Renal cortical epithelial cell (primary cell): ENCODE measurements around the gene POLD1. TPM values are rescaled to one million over a fixed set of nuclear protein-coding genes. Genes with fewer than 3 reads are reported as not detected.

Experiments
- DNase-seq: peaks from one replicate; pipeline ENCODE4 v3.0.0-alpha.2; 2011; ENCODE audit warnings: low read depth
- total RNA-seq: library from RNA; depleted of rRNA; stranded (reverse); fragments of >200 nt; gene quantifications from 2 replicates; pipeline ENCODE4 v1.2.3, GENCODE V29; 2014

The POLD1 gene
- total RNA-seq, 1 donor from 2014 or later: 23.9 TPM

DNA sequence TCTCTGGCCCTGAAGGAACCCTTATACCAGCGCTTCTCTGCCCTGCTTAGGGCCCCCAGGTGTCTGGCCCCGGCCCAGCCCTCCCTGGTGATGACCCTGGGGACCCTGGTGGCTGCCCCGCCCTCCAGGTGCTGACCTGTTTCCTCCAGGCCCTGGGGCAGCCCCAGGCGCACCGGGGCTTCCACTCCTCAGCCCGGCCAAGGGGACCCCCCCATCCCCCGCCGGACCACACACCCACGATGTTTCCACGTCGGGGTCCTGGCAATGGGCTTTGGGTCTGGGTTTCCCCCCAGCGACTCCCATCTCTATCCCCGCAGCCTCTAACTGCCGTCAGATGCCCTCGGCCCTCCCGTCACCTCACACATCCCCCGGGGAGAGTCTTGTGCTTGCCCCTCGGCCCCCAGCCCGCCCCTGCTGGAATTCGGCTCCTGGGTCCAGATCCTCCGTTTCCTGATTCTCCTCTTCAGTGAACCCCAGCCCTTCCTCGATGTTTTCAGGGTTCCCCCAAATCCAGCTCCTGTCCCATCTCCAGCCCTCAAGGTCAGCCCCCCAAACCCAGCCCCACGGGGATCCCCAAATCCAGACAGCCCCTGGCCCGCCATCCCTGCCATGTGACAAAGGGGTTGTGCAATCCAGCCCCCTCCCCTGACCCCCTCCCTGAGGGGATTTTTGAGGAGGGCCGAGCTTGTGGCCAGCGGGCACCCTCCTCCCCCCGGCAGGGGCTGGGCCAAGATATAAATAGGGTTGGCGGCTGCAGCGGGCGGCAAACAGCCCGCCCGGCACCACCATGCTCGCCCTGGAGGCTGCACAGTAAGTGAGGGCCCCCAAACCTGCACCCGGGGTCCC, 34.3 kb downstream of the POLD1 start, which contains the start of gene SPIB:
SPIB (plus strand) TSS at position 763 of the 846 bp plus-strand sequence; CDS start at position 788, 25 bp downstream.
- DNase-seq: no peak

DNA sequence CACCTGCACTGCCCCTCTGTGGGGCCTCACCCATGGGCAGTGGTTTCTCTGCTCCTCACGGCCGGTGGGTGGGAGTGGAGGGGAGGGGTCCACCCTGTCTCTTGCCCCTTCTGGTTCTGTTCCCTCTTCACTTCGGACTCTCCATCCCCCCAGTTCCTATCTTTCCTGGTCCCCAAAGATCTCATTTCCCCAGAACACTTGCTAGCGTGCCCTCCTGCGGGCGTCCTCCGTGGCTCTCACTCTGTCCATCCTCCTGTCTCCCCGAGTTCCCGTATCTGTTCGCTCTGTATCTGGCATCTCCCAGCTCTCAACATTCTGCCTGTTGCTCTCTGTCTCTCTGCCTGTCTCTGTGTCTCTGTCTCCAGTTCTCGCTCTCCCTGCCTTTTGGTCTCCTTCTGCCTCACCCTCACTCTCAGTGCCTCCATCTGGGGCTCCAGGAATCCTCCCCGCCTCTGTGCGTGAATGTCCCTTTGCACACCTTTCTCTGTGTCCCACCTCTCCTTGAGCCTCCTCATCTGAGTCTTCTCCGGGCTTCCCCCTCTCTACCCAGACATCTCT, 35.0 kb downstream of the POLD1 start:
- DNase-seq: no peak

DNA sequence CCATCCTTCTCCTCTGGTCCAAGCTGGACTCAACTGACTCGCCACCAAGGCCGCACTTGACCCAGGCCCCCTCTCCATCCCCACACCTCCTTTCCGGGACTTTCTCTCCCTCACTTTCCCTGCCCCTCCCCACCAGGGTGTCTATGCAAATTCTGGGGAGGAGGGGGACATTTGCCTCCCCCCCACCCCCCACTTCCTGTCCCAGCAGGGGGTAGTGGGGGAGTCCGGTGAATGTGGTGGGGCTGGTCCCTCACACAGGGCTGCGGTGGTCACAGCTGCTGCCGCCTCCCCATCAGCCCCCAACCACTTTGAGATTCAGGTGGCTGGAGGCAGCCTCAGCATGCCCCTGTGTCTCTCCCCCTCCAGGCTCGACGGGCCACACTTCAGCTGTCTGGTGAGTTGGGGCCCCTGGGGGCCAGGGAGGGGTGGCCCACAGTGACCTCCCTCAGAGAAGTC, 35.5 kb downstream of the POLD1 start:
- no peak for DNase-seq

DNA sequence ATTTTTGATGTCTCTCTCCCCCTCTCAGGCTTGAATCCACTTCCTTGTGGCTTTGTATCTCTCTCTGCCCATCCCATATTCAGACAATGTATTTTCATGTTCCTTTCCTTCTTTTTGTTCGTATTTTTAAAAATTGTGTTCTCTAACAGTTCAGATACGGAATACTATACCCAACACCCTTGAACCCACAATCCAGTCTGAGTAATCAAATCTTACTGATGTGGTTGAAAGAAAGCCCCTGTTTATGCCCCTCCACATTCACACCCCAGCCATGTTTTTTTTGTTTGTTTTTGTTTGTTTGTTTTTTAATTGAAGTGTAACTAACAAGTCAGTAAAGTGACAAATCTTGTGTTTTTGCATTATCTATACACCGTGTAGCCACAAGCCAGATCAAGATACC, 36.0 kb downstream of the POLD1 start:
- no peak for DNase-seq

DNA sequence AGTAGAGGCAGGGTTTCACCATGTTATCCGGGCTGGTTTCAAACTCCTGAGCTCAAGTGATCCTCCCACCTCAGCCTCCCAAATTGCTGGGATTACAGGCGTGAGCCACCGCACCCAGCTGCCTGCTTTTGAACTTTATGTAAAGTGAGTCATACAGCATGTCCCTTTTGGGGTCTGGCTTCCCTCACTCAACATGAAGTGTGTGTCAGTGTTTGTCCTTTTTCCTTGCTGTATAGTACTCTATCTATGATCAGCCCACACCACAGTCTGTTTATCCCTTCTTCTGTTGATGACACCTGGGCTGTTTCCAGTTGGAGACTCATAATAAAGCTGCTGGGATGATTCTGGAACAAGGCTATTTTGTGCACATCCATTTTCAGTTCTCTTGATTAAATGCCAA, 36.7 kb downstream of the POLD1 start:
- DNase-seq: no peak

DNA sequence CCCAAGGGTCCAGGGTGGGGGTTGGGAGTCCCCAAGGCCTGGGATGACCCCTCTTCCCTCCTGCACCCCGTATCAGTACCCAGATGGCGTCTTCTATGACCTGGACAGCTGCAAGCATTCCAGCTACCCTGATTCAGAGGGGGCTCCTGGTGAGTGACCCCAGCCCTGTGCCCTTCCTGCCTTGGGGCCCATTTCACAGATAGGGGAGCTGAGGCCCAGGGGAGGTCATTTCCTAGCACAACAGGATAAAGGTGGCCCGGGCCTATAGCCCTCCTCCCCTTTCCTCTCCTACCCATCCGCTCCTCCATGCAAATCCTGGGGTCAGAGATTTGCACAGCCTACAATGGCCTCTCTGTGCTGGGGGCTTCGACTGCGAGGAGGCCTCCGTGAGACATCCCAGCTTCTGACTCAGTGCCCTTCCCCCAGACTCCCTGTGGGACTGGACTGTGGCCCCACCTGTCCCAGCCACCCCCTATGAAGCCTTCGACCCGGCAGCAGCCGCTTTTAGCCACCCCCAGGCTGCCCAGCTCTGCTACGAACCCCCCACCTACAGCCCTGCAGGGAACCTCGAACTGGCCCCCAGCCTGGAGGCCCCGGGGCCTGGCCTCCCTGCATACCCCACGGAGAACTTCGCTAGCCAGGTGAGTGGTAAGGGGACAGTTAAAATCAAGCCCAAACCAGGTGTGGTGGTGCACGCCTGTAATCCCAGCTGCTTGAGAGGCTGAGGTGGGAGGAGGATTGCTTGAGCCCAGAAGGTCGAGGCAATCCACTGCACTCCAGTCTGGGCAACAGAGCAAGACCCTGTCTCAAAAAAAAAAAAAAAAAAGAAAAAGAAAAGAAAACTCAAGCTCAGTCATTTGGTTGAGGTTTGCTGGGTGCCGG, 38.5 kb downstream of the POLD1 start:
- DNase-seq: no peak

DNA sequence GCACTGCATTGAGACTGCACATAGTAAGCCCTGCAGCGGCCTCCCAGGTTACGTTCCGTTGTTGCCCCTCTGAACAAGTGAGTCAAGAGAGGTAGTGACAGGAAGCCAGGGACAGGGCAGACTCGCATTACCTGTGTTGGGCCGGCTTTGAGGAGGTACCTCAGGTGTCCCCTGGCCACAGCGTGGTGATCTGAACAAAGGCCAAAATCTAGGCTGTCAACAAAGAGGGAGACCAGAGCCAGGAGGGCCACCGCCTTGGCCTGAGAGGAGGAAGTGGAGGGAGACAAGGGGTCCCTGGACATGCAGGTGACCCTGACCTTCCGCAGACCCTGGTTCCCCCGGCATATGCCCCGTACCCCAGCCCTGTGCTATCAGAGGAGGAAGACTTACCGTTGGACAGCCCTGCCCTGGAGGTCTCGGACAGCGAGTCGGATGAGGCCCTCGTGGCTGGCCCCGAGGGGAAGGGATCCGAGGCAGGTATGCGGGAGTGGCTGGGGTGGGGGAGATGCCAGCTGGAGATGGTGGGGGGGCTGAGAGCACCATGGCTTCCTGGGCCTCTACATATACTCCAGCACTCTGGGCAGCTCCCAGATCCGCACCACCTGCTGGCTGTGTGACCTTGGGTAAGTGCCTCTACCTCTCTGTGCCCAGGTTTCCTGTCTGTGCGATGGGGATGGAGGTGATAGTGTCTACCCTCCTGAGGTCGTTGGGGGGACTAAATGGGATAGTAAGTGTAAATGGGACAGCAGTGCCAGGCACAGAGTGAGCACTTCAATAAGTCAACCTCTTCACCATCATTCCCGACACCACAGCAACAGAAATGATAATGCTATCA, 39.3 kb downstream of the POLD1 start:
- DNase-seq: no peak

DNA sequence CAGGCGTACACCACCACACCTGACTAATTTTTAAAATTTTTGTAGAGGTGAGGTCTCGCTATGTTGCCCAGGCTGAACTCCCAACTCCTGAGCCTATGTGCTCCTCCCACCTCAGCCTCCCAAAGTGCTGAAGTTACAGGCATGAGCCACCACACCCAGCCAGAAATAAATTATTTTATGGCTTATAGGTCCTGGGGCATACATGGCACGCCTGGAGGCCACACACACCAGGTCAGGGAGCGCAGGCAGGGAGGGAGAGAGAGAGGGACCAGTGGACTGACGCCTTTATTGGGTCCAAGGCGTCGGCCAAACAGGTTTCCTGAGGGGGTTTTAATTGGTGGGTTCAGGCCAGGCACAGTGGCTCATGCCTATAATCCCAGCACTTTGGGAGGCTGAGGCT, 41.4 kb downstream of the POLD1 start:
- no peak for DNase-seq

DNA sequence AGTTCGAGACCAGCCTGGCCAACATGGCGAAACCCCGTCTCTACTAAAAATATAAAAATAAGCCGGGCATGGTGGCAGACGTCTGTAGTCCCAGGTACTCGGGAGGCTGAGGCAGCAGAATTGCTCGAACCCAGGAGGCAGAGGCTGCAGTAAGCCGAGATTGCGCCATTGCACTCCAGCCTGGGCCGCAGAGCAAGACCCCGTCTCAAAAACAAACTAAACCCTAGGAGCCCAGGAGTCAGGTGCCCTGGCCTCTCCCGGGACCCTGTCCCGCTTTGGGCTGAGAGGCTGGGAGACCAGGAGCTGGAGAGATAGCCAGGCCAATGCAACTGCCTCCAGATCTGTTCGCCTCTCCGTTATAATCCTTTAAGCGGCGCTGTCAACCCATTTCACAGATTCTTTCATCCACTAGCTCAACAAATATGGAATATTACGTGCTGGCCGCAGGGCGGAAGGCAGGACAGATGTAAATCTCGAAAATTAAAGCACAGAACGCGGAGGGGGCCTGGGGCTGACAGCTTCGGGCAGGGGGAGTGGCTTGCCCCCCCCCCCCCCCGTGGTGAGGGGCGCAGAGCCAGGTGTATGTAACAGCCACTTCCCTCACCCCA, 43.3 kb downstream of the POLD1 start:
- no peak for DNase-seq

DNA sequence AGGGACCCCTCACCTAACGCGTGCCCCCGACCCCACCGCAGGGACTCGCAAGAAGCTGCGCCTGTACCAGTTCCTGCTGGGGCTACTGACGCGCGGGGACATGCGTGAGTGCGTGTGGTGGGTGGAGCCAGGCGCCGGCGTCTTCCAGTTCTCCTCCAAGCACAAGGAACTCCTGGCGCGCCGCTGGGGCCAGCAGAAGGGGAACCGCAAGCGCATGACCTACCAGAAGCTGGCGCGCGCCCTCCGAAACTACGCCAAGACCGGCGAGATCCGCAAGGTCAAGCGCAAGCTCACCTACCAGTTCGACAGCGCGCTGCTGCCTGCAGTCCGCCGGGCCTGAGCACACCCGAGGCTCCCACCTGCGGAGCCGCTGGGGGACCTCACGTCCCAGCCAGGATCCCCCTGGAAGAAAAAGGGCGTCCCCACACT, 43.9 kb downstream of the POLD1 start:
- DNase-seq: peak; percentile 71

DNA sequence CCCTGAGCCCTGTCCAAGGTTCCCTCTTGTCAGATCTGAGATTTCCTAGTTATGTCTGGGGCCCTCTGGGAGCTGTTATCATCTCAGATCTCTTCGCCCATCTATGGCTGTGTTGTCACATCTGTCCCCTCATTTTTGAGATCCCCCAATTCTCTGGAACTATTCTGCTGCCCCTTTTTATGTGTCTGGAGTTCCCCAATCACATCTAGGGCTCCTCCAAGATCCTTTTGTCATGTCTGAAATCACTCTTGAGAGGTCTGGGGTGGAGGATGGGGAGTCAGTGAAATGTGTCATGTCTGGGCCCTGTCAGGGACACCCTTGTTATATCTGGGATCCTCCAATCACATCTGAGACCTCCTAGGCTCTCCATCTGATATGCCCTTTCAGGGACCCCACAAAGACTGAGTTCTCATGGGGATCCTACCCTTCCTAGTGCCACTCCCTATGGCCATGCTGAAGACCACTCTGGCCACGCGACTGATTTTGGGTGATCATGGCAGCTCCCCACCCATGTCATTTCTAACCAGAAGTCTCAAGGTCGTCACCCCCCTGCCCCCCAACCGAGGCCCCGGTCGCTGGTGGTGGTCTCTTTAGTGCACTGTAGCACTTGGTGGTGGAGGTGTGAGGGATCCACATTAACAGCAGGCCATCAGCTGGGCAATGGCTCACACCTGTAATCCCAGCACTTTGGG, 44.8 kb downstream of the POLD1 start:
- DNase-seq: no peak

DNA sequence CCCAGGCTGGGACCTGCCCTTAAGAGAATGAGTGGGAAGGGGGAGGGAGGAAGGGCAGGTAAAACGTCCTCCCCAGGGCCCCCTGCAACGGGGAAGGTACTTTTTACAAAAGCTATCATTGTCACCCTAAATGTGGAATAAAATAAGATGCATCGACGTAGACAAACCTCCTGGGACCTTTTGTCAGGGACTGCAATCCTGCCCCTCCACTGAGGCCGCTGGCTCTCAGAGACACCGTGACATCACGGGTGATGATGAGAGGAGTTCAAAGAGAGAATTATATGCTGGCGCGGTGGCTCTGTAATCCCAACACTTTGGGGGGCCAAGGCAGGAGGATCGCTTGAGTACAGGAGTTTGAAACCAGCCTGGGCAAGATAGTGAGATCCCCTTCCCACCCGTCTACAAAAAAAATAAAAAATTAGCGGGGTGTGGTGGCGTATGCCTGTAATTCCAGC, 46.8 kb downstream of the POLD1 start:
- no peak for DNase-seq

DNA sequence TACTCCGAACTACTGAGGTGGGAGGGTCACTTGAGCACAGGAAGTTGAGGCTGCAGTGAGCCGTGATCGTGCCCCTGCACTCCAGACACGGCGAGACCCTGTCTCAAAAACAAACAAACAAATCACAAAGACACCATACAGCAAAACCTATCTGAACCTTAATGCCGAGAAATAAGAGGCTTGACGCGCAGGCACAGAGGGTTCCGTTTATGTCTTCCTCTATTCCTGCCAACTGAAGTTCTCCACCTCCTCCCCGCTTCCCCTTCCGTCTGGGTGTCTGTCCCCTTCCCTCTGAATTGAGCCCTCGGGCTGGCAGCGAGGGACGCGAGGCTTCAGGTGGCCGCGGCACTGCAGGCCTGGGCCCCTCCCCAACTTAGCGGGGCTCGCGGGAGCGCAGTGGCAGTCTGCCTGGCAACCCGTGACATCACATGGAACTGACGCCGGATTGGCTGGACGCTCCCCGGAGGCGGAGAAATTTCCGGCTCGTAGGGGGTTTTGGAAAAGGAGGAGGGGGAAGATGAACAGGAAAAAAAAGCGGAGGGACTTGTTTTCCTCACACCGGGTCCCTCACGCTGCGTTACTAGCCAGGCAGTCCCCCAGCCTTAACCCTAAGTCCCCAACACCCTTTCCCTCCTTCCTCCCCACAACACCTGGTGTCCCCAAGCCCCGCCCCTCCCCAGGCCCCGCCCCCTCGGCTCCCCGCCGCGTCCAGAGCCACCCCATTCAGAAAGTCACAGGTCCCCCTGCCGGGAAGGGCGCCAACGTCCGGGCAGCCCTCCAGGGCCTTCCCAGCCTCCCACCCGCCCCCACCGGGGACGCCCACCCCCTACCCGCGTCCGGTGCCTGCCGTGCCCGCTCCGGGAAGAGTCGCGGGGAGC, 47.4 kb downstream of the POLD1 start:
- peak; percentile 45 for DNase-seq

DNA sequence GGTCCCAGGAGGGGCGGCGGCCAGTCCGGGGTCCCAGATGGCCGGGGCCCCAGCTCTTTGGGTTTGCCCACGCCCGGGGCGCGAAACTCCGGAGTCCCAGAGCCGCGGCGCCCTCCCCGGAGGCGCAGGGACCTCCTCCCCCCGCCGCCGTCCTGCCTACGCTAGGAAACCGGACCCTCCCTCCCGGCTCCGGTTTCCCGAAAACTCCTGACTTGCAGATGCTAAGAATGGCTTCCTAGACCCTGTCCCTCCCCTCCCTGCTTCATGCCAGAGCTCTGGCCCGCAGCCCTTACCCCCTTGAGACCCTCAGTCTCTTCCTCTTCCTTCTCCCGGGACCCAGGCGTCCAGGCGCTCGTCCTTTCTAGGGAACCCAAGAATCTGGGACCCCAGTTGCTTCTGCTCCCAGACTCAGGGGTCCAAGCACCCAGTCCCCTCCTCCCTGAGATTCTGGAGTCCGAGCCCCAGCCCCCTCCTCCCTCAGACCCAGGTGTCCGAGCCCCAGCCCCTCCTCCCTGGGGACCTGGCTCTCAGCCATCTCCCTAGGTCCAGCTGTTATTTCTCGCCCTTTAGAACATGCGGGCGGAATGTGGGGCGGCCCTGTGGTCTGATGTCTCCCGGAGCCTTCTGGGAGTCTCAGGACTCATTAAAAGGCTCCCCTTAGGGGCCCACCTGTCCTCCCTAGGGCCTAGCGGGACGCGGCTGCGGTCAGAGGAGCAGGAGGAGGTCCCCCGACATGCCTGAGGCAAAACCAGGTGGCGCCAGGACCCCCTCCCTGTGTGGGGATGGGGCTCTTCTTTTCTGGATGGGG, 48.3 kb downstream of the POLD1 start, which contains the start of gene MYBPC2:
MYBPC2 (plus strand) TSS at position 672 of the 808 bp plus-strand sequence; CDS start at position 734, 62 bp downstream.
- no peak for DNase-seq

DNA sequence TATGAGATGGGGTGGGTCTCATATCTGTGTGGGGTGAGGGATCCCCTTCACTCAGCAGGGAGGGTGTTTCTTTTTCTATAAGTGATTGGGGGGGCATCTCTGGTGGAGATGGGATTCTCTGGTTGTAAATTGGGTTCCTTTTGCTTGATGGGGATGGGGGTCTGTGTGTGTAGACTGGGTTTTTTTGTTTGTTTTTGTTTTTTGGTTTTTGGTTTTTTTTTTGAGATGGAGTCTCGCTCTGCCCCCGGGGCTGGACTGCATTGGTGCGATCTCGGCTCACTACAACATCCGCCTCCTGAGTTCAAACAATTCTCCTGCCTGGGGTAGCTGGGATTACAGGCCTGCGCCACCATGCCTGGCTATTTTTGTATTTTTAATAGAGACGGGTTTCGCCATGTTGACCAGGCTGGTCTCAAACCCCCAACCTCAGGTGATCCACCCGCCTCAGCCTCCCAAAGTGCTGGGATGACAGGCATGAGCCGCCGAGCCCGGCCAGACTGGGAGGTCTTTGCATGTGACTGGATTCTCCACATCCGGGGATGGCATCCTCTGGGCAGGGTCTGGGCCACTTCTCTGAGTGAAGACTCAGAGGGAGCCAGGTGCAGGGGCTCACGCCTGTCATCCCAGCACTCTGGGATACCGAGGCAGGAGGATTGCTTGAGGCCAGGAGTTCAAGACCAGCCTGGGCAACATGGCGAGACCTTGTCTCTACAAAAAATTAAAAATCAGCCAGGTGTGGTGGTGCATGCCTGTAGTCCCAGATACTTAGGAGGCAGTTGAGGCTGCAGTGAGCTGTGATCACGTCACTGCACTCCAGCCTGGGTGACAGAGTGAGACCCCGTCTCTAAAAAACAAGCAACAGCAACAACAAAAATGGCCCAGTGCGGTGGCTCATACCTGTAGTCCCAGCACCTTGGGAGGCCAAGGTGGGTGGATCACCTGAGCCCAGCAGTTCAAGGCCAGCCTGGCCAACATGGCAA, 49.3 kb downstream of the POLD1 start:
- no peak for DNase-seq

DNA sequence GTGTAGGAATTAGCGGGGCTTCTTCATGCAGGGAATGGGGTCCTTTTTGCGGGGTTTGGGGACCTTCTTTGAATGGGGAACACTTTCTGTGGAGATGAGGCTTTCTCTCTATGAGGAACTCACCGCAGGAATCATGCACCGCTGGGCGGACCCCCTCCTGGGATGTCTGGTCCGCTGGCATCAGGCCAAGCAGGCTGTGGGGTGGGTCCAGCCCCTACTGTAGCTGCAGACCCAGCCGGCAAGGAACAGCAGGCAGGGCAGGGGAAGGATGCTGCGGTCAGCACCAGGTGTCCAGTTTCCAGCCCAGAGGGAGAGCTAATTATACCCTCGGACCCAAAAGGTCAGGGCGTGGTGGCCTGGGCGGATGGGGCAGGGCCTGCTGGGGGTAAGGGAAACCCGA, 50.4 kb downstream of the POLD1 start:
- DNase-seq: no peak

DNA sequence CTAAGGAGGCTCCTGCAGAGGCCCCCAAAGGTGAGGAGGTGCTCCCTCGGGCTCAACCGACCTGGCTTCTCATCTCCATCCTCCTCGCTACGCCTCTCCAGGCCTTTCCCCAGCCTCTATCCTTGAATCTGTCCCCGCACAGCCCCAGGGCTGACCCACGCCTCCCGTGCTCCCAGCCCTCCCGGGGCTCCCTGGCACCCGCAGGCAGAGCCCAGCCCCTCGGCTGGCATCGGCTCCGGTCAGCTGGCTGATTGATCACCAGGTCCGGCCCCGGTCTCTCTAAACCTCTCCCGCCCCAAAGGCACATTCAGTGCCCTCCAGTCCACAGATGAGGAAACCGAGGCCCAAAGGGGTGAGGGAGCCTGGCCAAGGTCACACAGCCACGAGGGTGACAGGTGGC, 51.1 kb downstream of the POLD1 start:
- DNase-seq: no peak
